Fibroblast of skin of right biceps (primary cell): ENCODE measurements around the gene ARFGAP3.
A peak's percentile ranks its signal among the peaks of the same experiment; 100 is the strongest.

Source experiments
- DNase-seq: peaks from one replicate; pipeline ENCODE4 v3.0.0-alpha.2; 2013

ARFGAP3 gene

GRCh38 chr22:42862045-42862734 is 5.1 kb upstream of the ARFGAP3 start:
- peak; percentile 68 for DNase-seq

GRCh38 chr22:42860968-42861367 is 3.9 kb upstream of the ARFGAP3 start:
- DNase-seq, result no peak

GRCh38 chr22:42857845-42858481 is 890 bp upstream of the ARFGAP3 start:
- no peak for DNase-seq

- peak; percentile 32 for DNase-seq
Observed at GRCh38 chr22:42856179-42856864, 751 bp downstream of the ARFGAP3 start.

- no peak for DNase-seq
Observed at GRCh38 chr22:42855721-42856120, 1.4 kb downstream of the ARFGAP3 start.

GRCh38 chr22:42855211-42855610 is 1.9 kb downstream of the ARFGAP3 start:
- no peak for DNase-seq

- no peak for DNase-seq
Observed at GRCh38 chr22:42848941-42849550, 8.0 kb downstream of the ARFGAP3 start.

- no peak for DNase-seq
Observed at GRCh38 chr22:42847110-42847509, 10.0 kb downstream of the ARFGAP3 start.

- DNase-seq, result no peak
Observed at GRCh38 chr22:42844756-42845155, 12.3 kb downstream of the ARFGAP3 start.

GRCh38 chr22:42842658-42843370 is 14.3 kb downstream of the ARFGAP3 start:
- peak; percentile 35 for DNase-seq

GRCh38 chr22:42841444-42841843 is 15.6 kb downstream of the ARFGAP3 start:
- peak; percentile 81 for DNase-seq

- DNase-seq, result no peak
Observed at GRCh38 chr22:42837556-42837955, 19.5 kb downstream of the ARFGAP3 start.

GRCh38 chr22:42836026-42836425 is 21.0 kb downstream of the ARFGAP3 start:
- DNase-seq, result no peak

- no peak for DNase-seq
Observed at GRCh38 chr22:42834177-42834949, 22.7 kb downstream of the ARFGAP3 start.

GRCh38 chr22:42833104-42833503 is 24.0 kb downstream of the ARFGAP3 start:
- DNase-seq, result no peak

GRCh38 chr22:42831712-42832111 is 25.4 kb downstream of the ARFGAP3 start:
- DNase-seq, result no peak

GRCh38 chr22:42830161-42830560 is 26.9 kb downstream of the ARFGAP3 start:
- no peak for DNase-seq

GRCh38 chr22:42829302-42829701 is 27.8 kb downstream of the ARFGAP3 start:
- DNase-seq, result no peak

- no peak for DNase-seq
Observed at GRCh38 chr22:42825796-42826195, 31.3 kb downstream of the ARFGAP3 start.

GRCh38 chr22:42821386-42821785 is 35.7 kb downstream of the ARFGAP3 start:
- no peak for DNase-seq

GRCh38 chr22:42820045-42820763 is 36.9 kb downstream of the ARFGAP3 start:
- peak; percentile 52 for DNase-seq
